ENCODE results near the gene PHACTR1. TPM values are rescaled to one million over a fixed set of nuclear protein-coding genes. Genes with fewer than 3 reads are reported as not detected.
"Not testable (repeated sequence)": the region's sequence is repeated elsewhere in the genome, so short reads cannot be mapped to it uniquely, and the experiment has no call there.

Gene PHACTR1
- polyA plus RNA-seq, 1 of the 3 experiments (the other 2 are of a cell fraction): 0.12 TPM

DNA sequence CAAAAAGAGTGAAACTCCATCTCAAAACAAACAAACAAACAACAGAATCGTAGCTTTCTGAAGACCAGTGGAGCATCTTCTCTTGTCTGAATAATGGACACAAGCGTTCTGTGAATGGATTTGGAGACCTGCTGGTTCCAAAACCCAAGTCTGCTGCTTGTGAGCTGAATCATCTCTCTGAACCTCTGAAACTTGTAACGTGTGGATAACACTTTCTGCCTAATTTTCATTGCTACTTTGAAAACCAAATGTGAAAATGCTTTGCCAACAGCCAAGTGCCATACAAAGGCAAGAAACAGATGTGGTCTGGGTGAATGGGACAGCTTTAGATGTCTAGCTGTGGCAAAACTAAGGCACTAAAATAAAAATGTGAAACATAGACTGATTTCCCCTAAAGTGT, 44.3 kb downstream of the PHACTR1 start:
- H3K4me2 ChIP-seq: no peak overlapping the region
- no peaks in the 10 kb centered on the region for H3K36me3 ChIP-seq (replicated peaks in 1 of 2; ENCODE audit: control insufficient read depth in 1 of 2, insufficient read depth in 2 of 2, low read length in 1 of 2)
- H3K79me2 ChIP-seq (ENCODE audit: insufficient read depth): no peaks in the 10 kb centered on the region

GRCh38 chr6:12761376-12762115, 45.0 kb downstream of the PHACTR1 start:
- Histone ChIP-seq H3K4me3 (ENCODE audit: low read depth in 2 of 2, low read length in 1 of 2) (no peak overlapping the region), H3K79me2 (ENCODE audit: insufficient read depth) (no peaks in the 10 kb centered on the region), H3K27me3 (ENCODE audit: insufficient read depth) (no peaks in the 10 kb centered on the region), H3K9ac (no peak overlapping the region), H3K4me1 (ENCODE audit: control insufficient read depth in 1 of 2, insufficient read depth in 2 of 2, low read depth in 1 of 2, low read length in 1 of 2) (no peaks in the 10 kb centered on the region), H4K20me1 (ENCODE audit: insufficient read depth) (no peaks in the 10 kb centered on the region), H2AFZ (ENCODE audit: low read depth) (no peak overlapping the region), H3F3A (replicated peaks; ENCODE audit: insufficient read depth) (no peaks in the 10 kb centered on the region), H3K4me2 (no peak overlapping the region), H3K27ac (ENCODE audit: low read depth in 2 of 2, low read length in 1 of 2) (no peak overlapping the region), H3K36me3 (replicated peaks in 1 of 2; ENCODE audit: control insufficient read depth in 1 of 2, insufficient read depth in 2 of 2, low read length in 1 of 2) (no peaks in the 10 kb centered on the region), H3K9me2 (no peaks in the 10 kb centered on the region), H3K9me3 (no peaks in the 10 kb centered on the region)
- 55% methylated on average over 9 of the region's 9 CpGs for WGBS (ENCODE audit: low lambda C conversion rate)
- TF ChIP-seq POLR2AphosphoS5 (IDR thresholded peaks at IDR 0.05; ENCODE audit: low read depth, low read length): no peak
- no peak for TF ChIP-seq GATA2 (CRISPR knock-in tag; IDR thresholded peaks at IDR 0.05)
- TF ChIP-seq NRF1 (IDR thresholded peaks at IDR 0.05; ENCODE audit: low read depth, low read length): no peak
- TF ChIP-seq GABPA (IDR thresholded peaks at IDR 0.05; ENCODE audit: low read depth): no peak
- no peak for TF ChIP-seq MEF2A (IDR thresholded peaks at IDR 0.05; ENCODE audit: borderline replicate concordance, low read depth)
- no peak for TF ChIP-seq IRF3 (IDR thresholded peaks at IDR 0.05; ENCODE audit: low read depth, low read length)
- TF ChIP-seq RCOR1 (IDR thresholded peaks at IDR 0.05; ENCODE audit: low read length): no peak
- TF ChIP-seq, protein P1, sequence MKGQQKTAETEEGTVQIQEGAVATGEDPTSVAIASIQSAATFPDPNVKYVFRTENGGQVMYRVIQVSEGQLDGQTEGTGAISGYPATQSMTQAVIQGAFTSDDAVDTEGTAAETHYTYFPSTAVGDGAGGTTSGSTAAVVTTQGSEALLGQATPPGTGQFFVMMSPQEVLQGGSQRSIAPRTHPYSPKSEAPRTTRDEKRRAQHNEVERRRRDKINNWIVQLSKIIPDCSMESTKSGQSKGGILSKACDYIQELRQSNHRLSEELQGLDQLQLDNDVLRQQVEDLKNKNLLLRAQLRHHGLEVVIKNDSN (IDR thresholded peaks at IDR 0.05; ENCODE audit: borderline replicate concordance, low read depth): no peak
- no peak for TF ChIP-seq FOXJ3 (CRISPR knock-in tag; IDR thresholded peaks at IDR 0.05)
- no peak for TF ChIP-seq SIN3A (IDR thresholded peaks at IDR 0.05; ENCODE audit: borderline replicate concordance, low read depth, low read length)
- no peak for TF ChIP-seq TAF1 (IDR thresholded peaks at IDR 0.05; ENCODE audit: borderline replicate concordance, low read depth, low read length)
- no peak for DNase-seq
- CTCF ChIA-PET: no interaction called here
- POLR2A ChIA-PET: no interaction called here

More for the DNA sequence above, 44.3 kb downstream of the PHACTR1 start:
- CTCF ChIA-PET: no interaction called here
- Histone ChIP-seq H3K4me3 (ENCODE audit: low read depth in 2 of 2, low read length in 1 of 2) (no peak overlapping the region), H3K27me3 (ENCODE audit: insufficient read depth) (no peaks in the 10 kb centered on the region), H3K9me2 (no peaks in the 10 kb centered on the region), H2AFZ (ENCODE audit: low read depth) (no peak overlapping the region), H3K9me3 (no peaks in the 10 kb centered on the region), H3K27ac (ENCODE audit: low read depth in 2 of 2, low read length in 1 of 2) (no peak overlapping the region), H4K20me1 (ENCODE audit: insufficient read depth) (no peaks in the 10 kb centered on the region), H3K9ac (no peak overlapping the region), H3F3A (replicated peaks; ENCODE audit: insufficient read depth) (no peaks in the 10 kb centered on the region), H3K4me1 (ENCODE audit: control insufficient read depth in 1 of 2, insufficient read depth in 2 of 2, low read depth in 1 of 2, low read length in 1 of 2) (no peaks in the 10 kb centered on the region)
- DNase-seq: no peak
- WGBS (ENCODE audit: low lambda C conversion rate): 5% methylated on average over 3 of the region's 3 CpGs
- no peak for TF ChIP-seq EP300 (IDR thresholded peaks at IDR 0.05; ENCODE audit: borderline replicate concordance in 1 of 2, low read depth in 1 of 2, low read length in 1 of 2)
- TF ChIP-seq POLR2AphosphoS5 (IDR thresholded peaks at IDR 0.05; ENCODE audit: low read depth, low read length): no peak
- TF ChIP-seq CTCF (IDR thresholded peaks at IDR 0.05): no peak
- TF ChIP-seq, protein P2, sequence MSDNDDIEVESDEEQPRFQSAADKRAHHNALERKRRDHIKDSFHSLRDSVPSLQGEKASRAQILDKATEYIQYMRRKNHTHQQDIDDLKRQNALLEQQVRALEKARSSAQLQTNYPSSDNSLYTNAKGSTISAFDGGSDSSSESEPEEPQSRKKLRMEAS (IDR thresholded peaks at IDR 0.05; ENCODE audit: low read depth): no peak
- no peak for TF ChIP-seq ELF1 (IDR thresholded peaks at IDR 0.05)
- POLR2A ChIA-PET: no interaction called here

GRCh38 chr6:12762731-12763434, 46.3 kb downstream of the PHACTR1 start:
- H3K79me2 ChIP-seq (ENCODE audit: insufficient read depth); H3K9ac ChIP-seq; POLR2A ChIA-PET; H3K4me3 ChIP-seq (ENCODE audit: low read depth in 2 of 2, low read length in 1 of 2); DNase-seq; H3K27me3 ChIP-seq (ENCODE audit: insufficient read depth); H3K27ac ChIP-seq (ENCODE audit: low read depth in 2 of 2, low read length in 1 of 2); H3K4me1 ChIP-seq (ENCODE audit: control insufficient read depth in 1 of 2, insufficient read depth in 2 of 2, low read depth in 1 of 2, low read length in 1 of 2); H3F3A ChIP-seq (replicated peaks; ENCODE audit: insufficient read depth); H3K36me3 ChIP-seq (replicated peaks in 1 of 2; ENCODE audit: control insufficient read depth in 1 of 2, insufficient read depth in 2 of 2, low read length in 1 of 2); H3K9me2 ChIP-seq; H2AFZ ChIP-seq (ENCODE audit: low read depth); H3K9me3 ChIP-seq; H3K4me2 ChIP-seq; H4K20me1 ChIP-seq (ENCODE audit: insufficient read depth): not testable (repeated sequence)
- 60% methylated on average over 12 of the region's 12 CpGs for WGBS (ENCODE audit: low lambda C conversion rate)
- CTCF ChIA-PET: interaction anchor here (1.7 kb wide), 1 partner anchor 14 kb away, joined by 4 read pairs; no protein-coding TSS in a partner anchor

Data from SK-N-SH (cell line).